GM03348 (cell line): Measurements from ENCODE around the gene LAGE3.

ENCODE experiments used
- DNase-seq: peaks from one replicate; pipeline ENCODE4 v3.0.0; 2012; ENCODE audit warnings: low spot score

Gene LAGE3

DNA sequence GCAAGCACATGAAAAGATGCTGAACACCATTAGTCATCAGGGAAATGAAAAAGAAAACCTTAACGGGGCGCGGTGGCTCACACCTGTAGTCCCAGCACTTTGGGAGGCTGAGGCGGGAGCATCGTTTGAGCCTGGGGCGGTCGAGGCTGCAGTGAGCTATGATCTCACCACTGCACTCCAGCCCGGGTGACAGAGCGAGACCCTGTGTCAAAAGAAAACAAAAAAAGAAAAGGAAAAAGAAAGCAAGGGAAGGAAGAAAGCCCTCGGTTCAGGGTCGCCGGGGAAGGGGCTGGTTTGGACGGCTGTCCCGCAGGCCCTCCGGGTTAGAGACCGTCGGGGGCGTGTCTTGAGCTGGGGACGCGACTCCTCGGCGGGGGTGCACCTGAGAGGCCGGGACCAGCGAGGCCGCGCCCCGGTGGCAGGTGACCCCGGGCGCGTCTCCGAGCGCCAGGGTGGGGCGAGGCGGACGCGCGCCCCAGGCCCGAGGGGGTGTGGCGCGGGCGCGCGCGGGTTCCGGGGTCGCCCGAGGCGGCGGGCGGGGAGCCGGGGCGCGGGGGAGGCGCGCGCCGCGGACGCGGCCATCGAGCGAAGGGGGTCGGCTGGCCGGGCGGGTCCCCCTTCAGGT, 21.5 kb downstream of the LAGE3 start:
- DNase-seq: peak; percentile 86

DNA sequence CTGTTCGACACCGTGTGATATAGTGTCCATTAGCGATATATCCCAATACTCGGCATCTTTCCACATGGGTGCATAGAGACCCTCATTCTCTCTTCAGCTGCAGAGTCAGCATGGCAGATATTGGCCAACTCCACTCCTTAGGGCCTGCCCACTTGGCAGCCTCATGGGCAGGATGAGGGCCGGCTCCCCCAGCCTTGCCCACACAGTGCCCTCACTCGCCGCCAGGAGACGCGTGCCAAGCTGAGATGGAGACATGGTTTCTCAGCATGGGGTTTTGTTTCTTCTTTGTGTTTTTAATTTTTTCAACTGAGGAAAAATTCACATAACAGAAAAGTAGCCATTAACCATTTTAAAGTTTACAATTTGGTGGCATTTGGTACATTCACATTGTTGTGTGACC, 26.3 kb downstream of the LAGE3 start:
- DNase-seq: no peak

DNA sequence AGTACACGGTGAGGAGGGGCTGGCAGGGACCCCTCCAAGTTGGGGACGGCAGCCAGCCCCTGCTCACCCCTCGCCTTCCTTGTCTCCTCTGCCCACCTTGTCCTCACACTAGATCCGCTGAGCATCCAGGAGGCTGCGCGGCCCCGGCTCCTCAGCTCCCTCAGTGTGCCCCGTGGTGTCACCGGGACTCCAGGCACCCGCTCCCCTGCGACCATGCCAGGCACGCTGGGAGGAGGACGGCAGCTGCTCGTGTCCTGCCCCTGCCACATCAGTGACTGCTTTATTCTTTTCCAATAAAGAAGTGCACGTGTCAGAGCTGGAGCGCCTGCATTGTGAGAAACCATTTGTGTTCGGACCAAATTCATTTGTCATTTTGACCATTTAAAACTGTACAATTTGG, 28.8 kb downstream of the LAGE3 start:
- no peak for DNase-seq

DNA sequence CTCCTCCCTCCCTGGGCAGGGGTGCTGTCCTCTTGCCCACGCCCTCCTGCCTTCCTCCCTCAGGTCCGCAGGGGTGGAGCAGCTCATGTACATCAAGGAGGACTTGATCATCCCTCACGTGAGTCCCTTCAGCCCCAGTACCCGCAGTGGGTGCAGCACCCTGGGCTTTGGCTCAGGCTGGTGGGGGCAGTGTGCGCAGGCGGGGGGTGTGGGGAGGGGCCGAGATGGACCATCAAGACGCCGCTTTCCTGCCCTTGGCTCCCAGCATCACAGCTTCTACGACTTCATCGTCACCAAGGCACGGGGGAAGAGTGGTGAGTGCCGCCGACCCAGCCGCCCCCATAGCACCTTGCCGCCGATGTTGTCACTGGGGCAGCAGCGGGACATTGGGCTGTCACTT, 29.5 kb downstream of the LAGE3 start:
- no peak for DNase-seq

DNA sequence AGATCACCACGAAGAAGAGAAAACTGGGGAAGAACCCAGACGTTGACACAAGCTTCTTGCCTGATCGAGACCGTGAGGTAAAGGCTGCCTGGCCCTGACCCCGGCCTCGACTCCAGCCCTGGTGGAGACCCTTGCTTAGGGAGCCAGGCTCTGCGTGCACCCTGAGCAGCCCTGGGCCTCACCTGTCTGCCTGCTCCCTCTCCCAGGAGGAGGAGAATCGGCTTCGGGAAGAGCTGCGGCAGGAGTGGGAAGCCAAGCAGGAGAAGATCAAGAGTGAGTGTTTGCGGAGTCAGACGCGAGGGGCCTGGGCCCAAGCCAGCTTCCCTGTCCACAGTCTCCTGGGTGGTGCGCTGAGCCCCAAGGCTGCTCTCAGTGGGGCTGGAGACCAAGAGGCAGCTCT, 30.6 kb downstream of the LAGE3 start:
- DNase-seq: no peak

DNA sequence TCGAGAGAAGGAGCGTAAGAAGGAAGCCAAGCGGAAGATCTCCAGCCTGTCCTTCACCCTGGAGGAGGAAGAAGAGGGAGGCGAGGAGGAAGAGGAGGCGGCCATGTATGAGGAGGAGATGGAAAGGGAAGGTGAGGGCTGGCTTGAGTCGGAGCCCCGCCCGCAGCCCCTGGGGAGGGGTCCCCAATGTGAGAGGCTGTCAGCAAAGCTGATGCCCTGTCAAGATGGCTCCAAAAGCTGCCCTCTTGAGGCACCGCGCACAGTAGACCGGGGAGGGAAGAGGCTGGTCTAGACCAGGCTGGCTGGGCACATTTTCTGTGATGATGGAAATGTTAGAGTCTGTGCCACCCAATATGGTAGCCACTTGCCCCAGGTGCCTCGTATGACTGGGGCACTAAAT, 32.7 kb downstream of the LAGE3 start:
- DNase-seq: no peak

DNA sequence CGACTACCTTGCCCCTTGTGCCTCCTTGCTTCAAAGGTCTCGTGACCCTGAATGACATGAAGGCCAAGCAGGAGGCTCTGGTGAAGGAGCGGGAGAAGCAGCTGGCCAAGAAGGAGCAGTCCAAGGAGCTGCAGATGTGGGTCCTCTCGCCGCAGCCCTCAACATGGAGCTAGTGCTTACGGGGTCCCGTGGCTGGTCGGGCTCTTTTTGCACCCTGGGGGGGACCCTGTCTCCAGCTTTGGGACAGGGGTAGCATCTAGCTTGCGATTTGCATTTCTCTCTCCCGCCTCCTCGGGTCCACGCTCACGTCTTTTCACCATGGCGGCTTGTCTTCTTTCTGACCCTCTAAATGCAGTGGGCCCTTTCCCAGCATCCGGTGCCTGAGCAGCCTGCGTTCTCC, 33.3 kb downstream of the LAGE3 start:
- no peak for DNase-seq

DNA sequence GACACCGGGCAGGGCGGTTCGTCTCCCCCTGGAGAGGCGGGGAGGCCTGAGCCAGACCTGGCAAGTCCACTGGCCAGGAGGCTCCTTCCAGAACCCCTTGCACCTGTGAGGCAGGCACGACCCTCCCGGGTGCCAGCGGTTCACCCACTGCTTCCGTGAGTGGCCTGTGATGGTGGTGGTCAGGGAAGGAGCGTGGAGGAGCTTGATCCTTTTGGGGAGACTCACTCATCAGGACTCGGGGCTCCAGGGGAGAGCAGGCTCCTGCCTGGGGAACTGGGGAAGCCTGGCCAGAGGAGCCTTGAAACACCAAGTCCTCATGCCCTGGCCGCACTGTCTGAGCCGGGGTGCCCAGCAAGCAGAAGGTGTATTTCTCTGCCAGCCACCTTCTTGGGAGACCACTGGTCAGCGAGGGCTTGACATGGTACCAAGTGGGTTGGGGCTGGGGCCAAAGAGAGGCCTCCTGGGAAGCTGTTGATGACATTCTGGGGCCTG, 34.3 kb downstream of the LAGE3 start:
- peak; percentile 5 for DNase-seq

DNA sequence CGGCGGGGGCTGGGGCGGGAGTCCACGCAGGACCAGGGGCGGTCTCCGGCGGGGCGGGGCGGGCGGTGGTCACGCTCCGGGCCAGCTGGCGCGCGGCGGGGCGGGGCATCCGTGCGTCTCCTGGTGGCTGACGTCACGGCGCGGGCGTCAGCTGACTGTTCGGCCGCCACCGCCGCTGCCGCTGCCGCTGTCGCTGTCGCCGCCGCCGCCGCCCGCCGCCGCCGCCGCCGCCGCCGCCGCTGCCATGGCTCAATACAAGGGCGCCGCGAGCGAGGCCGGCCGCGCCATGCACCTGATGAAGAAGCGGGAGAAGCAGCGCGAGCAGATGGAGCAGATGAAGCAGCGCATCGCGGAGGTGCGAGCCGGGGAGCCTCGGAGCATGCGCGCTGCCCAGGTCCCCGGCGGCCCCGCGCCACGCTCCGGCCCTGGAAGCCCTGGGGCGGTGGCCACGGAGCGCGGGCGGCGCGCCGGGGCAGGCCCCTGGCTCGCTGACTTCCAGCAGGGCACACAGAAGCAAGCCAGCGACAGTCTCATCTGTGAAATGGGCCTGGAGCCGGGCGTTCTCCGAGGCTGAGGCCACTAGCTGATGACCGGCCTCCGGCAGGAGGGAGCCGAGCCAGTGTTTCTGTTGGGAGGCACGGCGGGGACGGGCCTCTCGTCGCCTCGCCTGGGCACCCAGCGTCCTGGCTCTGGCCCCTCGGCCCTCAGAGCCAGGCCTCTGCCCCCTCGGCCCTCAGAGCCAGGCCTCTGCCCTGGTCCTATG, 34.9 kb downstream of the LAGE3 start, which contains the start of gene FAM50A:
Gene FAM50A, plus strand, starts transcription at position 150 of the 763 bp plus-strand sequence. Its CDS starts 95 bp downstream, at position 245.
- DNase-seq: peak; percentile 91

DNA sequence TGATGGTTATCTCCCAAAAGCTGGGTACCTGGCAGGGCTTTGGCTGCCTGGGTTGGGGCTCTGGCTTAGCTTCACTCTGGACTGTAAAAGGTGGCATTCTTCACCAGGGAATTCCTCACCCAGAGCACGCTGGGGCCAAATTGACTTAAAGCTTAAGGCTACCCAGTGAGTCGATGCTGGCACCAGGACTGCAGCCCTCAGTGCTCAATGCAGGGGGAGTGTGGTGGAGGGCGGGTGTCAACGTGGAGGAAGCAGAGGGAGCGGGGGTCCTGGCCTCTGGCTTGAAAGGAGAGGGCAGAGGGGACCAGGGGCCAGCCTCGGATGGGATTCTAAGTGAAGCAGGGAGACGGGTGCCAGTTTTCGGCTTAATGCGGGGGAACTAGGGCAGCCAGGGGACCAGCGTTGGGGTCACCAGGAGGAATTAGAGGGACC, 35.6 kb downstream of the LAGE3 start:
- DNase-seq: peak; percentile 10

DNA sequence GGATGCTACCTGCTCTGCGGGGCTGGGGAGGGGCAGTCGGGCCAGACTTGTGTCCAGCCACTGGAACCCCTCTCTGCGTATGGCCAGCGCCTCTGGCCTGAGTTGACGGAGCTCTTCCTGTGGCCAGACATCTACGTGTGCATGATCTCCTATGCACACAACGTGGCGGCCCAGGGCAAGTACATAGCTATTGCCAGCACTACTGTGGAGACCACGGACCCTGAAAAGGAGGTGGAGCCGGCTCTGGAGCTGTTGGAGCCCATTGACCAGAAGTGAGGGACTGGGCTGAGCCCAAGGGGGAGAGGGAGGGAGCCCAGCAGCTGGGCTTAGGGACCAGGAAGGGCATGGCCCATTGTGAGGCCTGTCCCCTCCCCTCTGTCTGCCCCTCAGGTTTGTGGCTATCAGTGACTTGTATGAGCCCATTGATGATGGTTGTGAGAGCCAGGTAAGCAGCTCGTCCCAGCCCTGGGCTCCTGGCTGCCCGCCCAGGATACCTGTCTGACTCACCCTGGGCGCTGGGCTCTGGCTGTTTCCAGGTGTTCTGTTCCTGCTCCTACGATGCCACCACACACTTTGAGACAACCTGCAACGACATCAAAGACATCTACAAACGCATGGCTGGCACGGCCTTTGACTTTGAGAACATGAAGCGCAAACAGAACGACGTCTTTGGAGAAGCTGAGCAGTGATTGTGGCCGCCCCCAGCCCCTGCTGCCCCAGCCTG, 36.9 kb downstream of the LAGE3 start:
- DNase-seq: no peak

DNA sequence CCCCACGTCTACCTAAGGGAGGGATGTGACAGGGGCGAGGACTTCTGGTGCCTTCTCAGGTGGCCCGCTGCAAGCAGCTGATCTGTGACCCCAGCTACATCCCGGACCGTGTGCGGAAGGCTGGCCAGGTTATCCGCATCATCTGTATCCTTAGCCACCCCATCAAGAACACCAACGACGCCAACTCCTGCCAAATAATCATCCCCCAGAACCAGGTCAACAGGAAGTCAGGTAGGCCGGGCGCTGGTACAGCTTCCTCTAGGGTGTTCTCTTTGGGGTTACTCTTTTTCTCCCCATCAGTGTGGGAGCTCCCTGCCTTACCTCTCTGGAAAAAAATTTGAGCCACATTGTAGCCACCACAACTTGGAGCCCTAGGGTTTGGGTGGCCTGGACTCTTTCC, 37.5 kb downstream of the LAGE3 start:
- DNase-seq: no peak

DNA sequence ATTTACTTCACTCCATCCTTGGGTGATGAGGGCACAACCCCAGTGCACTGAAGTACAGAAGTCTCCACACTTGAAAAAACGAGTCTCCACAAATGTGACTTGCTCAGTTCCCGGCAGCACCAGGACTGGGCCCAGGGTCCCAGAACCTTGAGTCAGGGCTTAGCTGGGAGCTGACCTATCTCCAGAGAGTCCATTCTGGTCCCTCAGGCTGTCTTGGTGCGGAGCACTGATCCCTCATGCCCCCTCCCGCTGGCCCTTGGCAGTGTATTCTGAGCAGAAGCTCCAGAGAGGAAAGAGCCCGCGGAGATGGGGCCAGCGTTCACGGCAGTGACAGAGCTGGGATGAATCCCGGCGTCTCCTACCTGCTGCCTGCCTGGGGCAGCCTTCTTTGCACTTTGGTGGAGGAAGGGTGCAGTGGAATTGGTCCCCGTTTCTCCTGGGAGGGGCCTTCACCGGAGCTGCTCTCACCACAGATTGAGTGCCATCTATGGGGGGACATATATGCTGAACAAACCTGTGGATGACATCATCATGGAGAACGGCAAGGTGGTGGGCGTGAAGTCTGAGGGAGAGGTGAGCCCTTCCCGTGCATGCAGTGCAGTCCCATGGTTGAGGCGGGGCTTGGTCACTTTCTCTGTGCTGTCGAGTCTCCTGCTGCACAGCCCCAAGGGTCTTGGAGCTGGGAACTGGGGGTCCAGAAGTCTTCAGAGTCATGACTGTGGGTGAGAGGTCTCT, 38.3 kb downstream of the LAGE3 start:
- no peak for DNase-seq

DNA sequence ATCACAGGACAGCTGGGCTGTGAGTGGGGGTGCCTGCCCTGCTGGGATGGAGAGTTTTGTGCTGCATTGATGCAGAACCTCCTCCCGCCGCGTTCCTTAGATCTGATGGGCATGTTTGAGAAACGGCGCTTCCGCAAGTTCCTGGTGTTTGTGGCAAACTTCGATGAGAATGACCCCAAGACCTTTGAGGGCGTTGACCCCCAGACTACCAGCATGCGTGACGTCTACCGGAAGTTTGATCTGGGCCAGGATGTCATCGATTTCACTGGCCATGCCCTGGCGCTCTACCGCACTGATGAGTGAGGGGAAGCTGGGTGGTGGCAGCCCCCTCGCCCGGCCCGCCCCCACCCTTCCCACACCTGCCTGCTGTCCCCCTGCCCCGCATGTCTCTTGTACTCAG, 39.2 kb downstream of the LAGE3 start:
- DNase-seq: no peak

DNA sequence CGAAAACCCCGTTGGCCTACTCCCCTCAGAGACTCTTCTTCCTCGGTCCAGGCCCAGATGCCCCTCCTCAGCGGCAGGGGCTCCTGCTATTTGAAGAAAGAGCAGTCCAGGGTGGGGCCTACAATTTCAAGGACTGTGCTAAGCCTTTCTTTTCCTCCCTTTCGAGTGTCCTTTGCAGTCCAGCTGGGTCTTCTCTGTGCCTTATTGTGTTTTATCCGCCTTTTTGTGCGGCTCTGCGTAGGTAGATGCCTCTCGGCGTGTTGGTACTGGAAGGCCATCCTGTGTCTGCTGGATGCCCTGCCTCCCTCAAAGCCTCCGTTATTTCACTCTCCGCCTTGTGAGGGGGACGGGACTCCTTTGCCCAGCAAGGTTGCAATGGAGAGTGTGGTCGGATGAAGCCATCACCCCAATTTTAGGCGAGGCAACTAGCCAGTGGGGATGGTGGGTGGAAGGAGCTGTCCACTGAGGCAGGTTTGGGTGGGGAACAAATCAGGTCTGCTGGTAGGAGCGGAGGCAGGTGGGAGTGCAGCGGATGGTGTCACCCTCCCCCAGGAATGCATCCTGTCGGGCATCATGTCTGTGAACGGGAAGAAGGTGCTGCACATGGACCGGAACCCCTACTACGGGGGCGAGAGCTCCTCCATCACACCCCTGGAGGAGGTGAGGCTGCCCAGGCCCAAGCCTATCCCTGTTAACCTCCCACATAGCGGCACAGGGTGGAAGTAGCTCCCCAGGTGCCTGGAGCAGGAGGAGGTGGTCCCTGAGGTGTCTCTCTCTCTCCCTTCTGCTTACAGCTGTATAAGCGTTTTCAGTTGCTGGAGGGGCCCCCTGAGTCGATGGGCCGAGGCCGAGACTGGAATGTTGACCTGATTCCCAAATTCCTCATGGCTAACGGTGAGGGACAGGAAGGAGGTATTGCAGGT, 40.8 kb downstream of the LAGE3 start:
- no peak for DNase-seq

DNA sequence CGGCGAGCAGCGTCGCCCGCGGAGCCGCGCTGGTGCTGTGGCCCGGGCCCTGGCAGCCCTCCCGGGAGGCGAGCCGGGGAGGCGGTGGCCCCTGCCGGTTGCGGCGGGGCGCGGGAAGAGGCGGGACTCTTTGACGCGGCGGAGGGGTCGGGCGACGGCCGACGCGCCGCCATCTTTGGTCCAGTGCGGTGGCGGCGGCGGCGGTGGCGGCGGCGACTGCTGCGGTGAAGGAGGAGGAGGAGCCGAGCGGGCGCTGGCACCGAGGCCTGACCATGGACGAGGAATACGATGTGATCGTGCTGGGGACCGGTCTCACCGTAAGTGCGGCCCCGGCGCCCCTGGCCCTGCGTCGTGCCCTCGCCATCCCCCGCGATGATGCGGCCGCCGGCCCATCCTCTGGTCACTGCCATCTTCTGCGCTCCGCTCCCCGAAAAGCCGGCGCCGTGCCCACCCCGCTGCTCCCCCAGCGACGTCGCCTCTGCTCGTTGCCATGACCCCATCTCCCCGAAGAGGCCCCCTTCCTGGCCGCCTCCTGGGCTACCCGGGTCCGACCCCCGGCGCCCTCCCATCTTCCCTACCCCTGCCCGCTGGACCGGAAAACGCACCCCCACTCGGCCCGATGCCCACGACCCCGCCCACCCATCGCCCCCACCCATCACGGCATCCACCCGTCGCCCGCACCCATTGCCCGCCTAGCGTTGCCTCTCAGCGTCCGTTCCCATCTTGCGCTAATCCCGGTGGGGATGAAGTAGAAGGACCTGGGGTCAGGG, 41.9 kb downstream of the LAGE3 start, which contains the start of gene GDI1:
Gene GDI1, plus strand, starts transcription at position 172 of the 770 bp plus-strand sequence. Its CDS starts 101 bp downstream, at position 273.
- peak; percentile 66 for DNase-seq

DNA sequence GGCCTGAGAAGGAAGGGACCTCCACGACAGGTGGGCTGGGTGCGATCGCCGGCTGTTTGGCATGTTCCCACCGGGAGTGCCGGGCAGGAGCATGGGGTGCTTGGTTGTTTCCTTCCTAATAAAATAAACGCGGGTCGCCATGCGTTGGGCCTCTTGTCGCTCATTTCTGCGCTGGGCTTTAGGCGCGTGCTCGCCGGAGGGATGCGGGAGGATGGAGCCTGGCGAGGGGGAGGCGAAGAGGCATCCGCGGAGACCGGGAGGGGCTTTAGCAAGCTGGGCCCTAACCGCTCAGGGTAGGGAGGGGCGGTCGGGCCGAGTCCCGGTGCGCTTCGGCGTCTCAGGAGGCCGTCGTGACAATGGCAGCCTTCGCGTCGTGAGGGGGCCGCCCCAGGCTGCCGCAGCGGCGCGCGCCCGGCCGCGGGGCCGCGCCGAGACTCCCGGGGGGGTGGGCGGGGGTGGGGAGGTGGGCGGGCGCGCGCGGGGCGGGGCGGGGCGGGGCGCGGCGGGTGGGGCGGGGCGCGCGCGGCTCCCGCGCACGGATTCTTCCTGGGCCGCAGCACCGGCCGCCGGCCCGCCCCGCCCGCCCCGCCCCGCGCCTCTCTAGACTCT, 42.6 kb downstream of the LAGE3 start:
- peak; percentile 90 for DNase-seq

DNA sequence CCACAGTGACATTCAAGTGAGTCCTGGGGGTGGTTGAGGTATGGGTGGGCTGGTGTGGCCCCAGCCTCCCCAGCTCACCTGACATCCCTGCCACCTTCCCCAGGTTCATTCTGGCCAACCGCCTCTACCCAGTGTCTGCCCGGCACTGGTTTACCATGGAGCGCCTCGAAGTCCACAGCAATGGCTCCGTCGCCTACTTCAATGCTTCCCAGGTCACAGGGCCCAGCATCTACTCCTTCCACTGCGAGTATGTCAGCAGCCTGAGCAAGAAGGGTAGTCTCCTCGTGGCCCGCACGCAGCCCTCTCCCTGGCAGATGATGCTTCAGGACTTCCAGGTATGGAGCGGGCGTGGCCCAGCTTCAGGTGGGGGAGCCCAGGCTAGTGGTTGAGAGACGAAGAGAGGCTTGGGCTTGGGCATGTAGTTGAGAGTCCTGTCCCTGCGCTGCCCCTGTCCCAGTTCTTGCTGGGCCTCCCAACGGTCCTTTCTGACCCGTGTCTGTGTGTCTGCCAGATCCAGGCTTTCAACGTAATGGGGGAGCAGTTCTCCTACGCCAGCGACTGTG, 43.8 kb downstream of the LAGE3 start:
- DNase-seq: no peak

DNA sequence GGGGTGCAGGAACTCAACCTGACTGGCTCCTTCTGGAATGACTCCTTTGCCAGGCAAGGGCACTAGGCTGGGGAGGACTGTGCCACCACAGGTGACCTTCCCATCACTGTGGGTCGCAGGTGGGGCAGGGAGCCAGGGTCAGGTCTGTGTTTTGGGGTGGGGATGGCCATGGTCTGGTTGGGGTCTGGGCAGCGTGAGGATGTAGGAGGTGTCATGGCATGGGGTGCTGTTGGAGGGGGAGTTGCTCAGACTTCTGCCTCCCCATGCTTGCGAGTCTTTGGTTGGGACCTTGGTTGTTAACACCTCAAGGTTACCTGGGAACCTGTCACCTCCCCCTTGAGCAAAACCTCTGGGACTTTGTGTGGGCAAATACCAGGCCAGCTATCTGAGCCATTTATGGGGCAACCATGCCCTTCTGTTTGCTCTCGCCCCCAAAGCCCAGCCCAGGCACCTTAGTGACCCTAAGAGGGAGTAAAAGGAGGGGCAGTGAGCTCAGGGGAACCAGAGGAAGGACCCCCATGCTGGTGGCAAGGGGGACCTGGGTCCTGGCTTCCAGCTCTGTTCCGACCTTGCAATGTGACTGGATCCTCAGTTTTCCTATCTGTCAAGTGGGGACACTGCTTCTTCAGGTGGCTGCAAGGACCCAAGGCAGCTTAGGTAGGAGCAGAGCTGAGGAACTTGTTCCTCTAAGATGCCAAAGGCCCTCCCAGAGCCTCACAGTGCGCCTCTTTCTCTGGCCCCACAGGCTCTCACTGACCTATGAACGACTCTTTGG, 44.5 kb downstream of the LAGE3 start:
- no peak for DNase-seq
